ENCODE measurements around the gene TNIP1.

The TNIP1 gene

GRCh38 chr5:150992705-150993104 lies 88.1 kb downstream of the TNIP1 start:
- no peak for DNase-seq

- DNase-seq = no peak
Observed at GRCh38 chr5:150989695-150990094, 91.1 kb downstream of the TNIP1 start.

GRCh38 chr5:150987746-150988145 lies 93.1 kb downstream of the TNIP1 start:
- no peak for DNase-seq

Measured in bone marrow (tissue), 2 donors.